DMS53 treated with DMSO at 0.1 percent for 48 hours (cell line): Measurements from ENCODE around the gene GAREM1.
A peak's percentile ranks its signal among the peaks of the same experiment; 100 is the strongest.
"Not testable (repeated sequence)": the region's sequence is repeated elsewhere in the genome, so short reads cannot be mapped to it uniquely, and the experiment has no call there.

Experiments
- DNase-seq: peaks from one replicate; lab custom pipeline; 2025; ENCODE audit not compliant: unreplicated experiment; lab: John Stamatoyannopoulos, UW

The GAREM1 gene

DNA sequence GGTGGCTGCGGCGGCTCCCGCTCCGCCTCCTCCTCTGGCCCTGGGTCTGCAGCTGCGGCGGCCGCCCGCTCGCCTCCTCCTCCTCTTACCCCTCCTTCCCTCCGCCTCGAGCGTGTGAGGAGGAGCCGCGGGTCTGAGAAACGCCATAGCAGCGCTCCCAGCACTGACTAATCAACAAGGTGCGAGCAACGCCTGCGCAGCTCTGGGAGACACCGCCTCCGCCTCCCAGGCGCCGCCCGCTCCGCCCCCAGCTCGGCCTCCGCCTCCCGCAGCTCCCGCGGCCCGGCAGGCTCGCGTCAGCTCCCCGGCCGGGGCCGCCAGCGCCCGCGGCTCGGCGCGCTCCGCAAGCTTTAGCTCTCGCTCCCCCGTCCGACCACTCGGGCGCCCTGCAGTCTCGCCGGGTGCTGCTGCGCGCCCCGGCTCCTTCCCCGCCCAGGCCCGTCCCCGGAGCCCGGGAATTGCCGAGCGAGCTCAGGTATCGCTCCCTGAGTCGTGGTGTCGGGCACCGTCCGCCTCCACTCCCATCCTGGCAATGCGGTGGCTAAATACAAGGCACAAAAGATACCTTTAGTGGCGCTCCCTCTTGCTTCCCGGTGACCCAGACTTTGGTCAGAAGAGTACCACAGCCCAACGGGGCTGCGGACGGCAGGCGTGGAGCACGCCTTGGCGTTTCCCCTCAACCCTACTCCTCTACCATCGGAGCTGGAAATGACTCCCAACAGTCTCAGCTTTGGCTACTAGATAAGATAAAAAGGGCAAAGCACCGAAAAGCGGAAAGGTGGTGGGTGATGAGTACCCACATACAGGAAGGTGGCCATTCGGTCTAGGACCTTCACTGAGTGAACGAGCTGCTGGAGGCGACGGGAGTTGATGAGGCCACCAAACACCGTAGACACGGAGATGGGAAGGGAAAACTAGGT is at the start of gene GAREM1:
GAREM1 (minus strand) TSS at position 169 of the 920 bp plus-strand sequence. CDS start 454 bp downstream, outside the sequence.
- DNase-seq: peak; percentile 95

DNA sequence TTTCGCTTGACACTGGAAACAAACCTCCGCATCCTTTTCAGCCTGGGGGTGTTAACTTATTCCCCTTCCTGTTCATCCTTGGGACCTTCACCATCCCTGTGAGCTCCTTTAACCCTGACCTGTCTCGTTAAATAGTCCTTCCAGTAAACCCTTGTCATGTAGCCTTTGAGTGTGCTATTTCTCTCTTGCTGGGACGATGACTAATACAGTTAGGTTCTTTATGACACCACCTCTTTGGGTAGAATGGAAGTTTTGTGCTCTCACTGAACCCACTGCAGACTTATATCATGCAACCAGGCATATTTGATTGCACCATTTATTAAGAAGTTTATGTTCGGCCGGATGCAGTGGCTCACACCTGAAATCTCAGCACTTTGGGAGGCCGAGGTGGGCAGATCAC is 40.5 kb upstream of the GAREM1 start:
- DNase-seq: no peak

DNA sequence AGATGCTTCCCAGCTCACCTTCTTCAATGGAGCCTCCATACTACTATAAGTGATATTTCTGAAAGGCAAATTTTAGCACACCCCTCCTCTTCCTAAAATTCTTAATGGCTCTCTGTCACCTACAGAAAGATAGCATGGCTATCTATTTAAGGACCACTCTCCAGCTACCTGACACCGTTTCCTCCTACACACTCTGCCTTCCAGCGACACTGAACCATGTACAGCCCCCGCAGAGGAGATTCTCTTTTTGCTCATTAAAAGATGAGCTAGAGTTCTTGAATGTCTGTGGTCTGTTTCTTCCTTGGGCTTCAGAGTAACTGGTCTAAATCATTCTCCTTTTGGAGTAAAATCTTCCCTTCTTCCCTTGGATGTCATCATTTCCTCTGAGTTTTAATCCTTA is 38.4 kb upstream of the GAREM1 start:
- no peak for DNase-seq

DNA sequence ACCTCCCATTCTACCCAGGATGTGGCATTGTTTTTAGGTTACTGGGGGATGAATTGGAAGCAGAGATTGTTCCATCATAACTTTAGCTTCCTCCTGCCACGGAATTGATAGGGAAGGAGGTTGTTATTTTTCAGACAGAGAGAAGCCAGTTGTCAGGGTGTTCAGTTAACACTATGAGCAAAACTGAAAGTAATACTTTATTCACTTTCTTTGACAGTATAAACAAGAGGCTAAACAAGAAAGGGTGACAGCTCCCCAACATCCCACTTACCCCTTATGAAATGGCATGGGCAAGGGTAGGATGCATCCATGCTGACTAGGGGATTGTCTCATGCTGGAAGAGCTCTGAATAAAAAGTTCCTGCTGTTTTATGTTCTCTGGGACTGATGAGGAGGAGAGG is 36.4 kb upstream of the GAREM1 start:
- no peak for DNase-seq

DNA sequence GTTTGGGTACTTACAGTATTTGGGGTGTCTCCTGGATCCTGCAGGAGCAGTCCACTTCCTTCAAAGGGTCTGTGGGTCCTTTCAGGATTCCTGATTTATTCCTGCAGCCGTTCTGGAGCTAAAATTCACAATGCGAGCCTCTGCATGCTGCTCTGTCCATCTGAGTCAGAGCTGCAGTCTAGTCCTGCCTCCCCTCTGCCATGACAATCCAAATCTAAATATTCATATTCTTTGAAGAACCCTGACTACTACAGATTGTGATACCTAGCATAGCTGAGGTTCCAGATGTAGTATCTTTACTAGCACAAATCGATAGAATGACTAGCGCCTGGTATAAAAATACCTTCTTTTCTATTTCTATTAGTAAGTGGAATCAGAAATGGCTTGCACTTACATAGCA is 31.3 kb upstream of the GAREM1 start:
- no peak for DNase-seq

DNA sequence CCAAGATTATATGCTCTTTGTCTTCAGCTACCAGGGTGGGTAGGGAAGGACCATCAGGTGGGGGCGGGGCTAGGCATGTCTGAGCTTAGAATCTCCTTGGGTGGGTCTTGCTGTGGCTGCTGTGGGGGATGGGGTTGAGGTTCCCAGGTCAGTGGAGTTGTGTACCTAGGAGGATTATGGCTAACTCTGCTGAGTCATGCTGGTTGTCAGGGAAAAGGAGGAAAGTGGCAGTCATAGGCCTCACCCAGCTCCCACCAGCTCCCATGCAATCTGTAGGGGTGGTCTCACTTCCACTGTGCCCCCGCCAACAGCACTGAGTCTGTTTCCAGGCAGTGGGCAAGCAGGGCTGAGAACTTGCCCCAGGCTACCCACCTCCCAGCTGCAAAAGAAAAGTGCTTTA is 30.6 kb upstream of the GAREM1 start:
- not testable (repeated sequence) for DNase-seq

DNA sequence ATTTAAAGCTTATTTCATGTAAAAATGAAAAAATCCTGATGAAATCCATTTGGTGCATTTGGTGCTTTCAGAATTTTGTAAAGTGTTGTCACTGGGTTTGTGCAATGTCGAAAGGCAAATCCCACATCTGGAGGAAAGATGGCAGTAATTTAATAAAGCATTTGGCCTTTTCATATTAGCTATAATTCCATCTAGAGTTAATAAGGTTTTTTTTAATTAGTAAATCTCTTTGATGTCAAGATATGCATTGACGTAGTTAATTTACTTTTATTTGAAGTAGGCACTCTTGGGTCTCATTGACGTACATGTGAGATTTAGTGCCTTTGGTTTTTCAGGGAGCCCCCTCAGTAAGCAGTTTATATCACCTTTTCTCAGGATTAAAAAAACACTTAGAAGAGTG is 12.3 kb upstream of the GAREM1 start:
- DNase-seq: no peak

DNA sequence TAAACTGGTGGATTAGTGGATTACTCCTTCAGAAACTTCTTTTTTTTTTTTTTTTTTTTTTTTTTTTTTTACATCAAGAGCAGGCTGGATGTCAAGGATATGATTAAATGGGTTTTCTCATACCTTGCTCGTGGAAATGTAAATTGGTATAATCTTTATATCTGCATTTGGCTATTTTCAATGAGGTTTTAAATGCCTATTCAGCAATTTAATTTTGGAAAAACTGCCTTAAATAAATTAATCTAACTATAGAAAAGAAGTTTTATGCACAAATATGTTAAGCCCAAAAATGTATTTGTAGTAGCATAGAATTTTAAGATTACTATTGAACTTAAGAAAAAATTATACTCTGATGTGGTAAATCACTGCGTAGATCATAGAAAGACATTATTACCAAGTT is 11.4 kb upstream of the GAREM1 start:
- DNase-seq: no peak

DNA sequence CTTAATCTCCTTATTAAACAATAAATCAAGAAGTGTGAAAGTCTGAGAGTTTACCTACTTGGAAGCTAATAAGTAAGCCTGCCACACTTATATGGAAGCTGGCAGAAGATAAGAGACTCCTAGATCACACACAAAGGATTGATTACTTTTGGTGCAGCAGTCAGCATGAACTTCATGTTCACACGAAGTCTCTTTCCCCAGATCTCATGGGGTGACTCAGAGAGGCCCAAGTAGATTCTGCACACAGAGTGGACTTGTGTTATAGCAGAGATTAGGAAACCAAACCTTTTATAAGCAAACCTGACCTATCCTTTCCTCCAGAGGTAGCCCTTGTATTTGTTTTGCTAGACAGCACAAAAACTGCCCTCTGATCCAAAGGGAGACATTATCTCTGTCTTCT is 9.9 kb upstream of the GAREM1 start:
- no peak for DNase-seq

DNA sequence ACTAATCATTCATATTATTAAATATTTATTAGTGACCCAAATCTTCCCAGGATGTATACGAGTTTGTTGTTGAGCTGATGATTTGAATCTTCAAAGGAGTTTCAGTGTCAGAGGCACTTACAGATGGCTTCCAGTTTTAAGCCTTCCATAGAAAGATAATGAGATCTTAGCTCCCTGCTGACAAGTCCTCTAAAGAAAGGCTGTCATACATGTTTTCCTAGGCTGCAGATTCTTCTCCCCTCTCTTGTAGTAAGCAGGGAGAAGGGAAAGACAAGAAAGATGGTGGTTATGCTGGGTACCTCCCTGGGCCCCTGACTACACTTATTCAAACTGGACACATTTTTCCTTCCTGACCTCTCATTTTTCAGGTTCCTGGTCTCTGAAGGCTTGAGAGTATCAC is 8.1 kb upstream of the GAREM1 start:
- no peak for DNase-seq

DNA sequence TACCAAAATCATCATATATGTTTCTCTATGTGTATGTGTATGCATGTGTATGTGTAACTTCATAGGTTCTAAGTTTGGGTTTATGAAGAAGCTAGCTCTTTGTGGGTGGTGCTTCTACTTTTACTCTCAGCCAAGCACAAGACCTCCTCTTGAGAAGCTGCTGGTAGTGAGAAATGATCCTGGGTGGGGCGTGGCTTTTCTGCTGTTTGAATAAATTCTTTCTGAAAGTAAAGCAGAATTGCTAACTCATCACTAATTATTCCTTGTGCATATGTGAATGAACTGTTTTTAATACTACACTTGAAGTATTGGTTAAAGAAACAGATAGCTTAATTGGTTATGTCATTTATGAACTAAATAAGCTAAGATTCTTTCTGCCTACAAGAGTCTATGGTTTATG is 7.6 kb upstream of the GAREM1 start:
- DNase-seq: no peak

DNA sequence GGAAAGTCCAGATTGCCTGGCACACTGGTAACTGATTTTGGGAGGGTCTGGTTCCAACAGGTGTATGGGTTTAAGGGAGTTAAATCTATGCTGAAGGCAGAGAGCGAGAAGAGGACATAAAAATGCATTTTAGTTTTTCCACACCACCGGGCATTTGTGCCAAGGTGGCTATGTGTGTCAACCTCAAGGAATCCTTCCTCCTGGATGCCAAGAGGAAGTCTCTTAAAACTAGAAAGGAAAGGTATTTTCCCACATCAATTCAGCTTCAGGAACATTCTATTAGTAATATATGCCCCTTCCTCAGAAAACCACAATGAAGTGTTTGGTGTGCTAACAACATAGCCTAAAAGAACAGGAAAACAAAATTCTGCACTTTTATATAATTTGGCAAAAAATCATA is 5.4 kb upstream of the GAREM1 start:
- DNase-seq: no peak

DNA sequence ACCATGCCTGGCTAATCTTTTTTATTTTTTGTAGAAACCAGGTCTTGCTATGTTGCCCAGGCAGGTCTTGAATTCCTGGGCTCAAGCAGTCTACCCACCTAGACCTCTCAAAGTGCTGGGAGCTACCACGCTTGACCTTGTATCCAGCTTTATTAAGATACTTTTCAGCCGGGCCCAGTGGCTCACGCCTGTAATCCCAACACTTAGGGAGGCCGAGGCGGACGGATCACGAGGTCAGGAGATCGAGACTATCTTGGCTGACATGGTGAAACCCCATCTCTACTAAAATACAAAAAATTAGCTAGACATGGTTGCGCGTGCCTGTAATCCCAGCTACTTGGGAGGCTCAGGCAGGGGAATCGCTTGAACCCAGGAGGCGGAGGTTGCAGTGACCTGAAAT is 4.4 kb upstream of the GAREM1 start:
- DNase-seq: not testable (repeated sequence)

DNA sequence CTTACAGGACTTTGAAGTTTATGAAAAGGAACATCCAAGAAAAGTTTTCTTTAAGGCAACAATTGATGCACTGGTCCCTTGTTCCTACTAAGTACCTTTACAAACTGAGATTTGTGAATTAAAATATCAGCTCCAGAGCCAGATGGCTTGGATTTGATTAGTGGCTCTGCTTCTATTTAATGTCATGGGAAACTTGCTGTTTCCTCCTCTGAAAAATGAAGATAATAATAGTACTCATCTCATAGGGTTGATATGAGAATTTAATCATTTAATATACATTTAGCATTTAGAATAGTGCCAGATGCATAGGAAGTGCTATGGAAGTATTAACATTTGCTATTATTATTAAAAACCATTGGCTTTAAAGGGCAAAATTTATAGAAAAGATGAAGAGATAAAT is 2.6 kb upstream of the GAREM1 start:
- DNase-seq: no peak

DNA sequence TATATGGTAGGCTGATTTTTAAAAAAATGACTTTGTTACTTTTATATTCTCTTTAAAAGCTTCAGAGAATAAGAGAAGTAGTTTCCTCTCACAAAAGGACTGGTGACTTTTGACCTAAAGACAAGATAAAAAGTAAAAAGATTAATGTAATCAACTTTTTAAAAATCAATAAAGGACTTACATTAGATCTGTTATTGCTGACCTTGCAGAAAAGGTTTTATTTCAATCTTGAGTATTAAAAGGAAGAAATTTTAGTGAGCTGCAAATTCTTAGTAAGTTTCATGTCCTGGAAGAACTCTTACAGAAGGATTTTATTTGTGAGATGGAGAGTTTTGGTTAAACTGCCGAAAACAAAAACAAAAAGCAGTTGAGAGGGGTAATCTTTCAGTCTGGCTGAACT is 2.2 kb upstream of the GAREM1 start:
- DNase-seq: no peak

DNA sequence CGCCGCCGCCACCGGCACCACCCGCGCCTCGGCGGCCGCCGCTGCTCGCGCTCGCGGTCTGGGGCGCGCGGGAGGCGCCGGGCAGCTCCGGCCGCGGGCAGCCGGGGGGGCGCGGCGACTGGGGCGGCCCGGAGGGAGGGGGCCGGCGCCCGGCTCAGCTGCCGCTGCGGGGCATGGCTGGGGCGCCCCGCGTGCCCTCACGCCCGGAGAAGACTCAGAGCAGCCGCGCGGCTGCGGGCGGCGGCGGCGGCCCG is 295 bp downstream of the GAREM1 start:
- DNase-seq: no peak

DNA sequence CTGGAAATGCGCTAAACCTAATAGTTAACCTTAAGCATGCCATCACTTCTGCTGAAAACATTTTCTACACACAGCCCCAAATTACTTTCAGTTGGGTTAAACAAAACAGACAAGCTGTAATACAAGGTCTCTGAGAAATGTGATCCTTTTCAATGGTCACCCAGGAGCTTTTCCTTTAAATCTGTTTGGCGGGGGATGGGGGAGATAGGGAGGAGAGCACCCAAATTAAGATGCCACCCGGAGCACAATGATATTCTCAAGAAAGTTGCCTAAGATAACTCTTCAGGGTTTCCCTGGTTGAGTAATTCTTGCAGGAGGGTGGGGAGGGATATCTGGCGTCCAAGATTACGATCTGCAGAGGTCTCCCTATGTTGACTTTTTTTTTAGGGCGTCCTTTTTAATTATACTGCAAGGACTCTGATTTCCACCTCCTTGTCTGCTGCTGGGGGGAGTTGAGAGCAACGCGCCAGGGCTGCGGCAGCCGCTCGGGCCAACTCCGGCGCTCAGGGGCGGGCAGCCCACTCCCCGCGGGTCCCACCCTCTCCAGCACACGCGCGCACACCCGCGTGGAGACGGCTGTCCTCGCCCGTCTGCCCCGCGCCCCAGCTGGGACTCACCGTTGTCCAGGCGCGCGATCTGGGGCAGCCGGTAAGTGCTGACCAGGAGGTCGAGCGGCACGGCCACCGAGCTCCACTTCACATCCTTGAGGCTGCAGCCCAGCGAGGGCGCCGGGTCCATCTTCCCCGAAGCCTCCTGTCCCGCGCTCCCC is 807 bp downstream of the GAREM1 start:
- no peak for DNase-seq

DNA sequence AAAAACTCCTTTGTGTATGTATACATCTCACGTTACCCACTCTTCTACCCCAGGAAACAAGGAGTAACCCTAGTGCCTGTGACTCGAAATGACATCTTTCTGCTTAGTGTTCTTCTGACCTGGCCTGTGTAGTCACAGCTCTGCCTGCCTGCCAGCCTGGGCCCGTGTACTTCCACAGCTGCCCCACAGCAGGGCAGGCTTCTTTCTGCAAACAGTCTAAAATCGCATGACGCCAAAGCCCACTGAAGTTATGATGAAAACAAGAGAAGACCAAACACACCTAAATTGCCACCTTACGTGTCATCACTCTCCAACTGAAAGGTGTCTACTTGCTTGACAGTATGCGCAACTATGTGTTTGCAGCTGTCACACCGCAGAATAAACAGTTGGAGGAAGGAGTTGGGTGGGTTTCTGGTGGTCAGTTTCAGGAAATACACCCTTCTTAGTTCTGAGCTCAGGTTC is 1.5 kb downstream of the GAREM1 start:
- DNase-seq: peak; percentile 44

DNA sequence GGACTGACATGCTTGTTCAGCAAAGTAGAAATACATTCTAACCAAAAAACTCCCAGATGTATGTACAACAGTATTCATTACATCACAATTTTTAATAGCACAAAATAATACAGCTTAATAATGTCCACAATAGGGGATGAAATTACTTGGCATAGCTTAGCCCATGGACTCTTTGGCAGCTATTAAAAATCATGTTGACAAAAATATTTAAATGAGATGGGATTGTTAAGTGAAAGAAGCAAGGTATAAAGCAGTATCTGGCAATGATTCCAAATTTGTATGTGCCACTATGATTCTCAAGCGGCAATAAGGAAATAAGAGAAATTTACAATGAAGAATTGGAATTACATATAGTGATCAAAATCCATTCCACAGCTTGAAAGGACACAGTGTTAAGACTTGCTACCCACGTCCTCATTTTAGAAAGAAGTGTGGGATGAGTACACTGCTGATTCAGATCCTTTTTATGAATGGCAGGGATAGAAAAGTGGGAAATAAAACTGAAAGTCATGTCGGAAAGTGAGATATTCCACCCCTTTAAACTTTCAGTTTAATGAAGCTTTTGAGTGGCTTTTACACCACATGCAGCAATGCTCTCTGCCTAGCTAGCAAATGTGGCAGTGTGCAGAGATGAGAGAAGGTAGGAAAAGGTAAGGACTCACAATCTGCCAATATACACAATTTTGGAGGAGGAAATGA is 2.4 kb downstream of the GAREM1 start:
- no peak for DNase-seq

DNA sequence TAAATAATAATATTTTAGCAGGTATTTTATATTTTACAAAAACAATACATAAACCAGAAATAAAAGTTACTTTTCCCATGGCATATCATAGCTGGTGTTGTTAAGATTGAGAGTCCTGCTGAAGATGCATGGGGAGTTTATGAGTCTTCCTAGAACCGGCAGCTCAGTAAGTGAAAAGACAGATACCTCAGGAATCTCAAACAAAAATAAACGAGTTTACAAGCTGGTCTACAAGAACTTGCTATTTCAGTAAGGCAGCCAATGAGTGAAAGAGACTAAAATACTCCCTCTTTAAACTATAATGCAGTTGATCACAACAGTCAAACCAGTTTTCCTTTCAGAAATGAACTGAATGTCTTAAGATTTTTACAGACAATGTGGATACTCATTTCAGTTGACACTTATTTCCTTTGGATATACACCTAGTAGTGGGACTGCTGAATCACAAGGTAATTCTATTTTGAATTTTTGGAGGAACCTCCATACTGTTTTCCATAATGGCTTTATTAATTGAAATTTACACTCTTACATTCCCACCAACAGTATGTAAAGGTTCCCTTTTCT is 8.9 kb downstream of the GAREM1 start:
- no peak for DNase-seq

DNA sequence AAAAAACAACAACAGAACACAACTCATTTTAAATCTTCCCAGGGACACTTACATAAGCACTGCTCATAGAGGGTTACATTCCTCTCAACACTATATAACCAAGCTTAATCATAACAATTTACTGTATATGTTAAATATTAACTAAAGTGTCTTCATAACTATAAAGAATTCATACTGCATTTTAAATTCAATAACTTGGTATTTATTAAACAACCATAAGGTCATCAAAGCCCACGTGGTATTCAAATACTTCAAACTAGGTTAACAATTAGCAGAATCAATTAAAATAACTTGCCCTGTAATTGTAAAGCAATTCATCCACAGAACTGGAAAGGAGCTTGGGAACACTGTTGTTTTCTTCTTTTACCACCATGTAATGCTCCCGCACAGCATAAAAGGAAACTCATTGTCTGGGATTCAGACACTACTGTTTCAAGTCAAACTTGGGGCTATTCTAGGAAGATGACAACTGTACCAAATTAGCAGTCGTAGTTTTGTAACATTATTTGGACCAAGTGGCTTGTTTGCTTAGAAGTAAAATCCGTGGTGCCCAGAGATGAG is 10.4 kb downstream of the GAREM1 start:
- peak; percentile 28 for DNase-seq
